Measurements from ENCODE around the gene ANO1. TPM values are rescaled to one million over a fixed set of nuclear protein-coding genes. Genes with fewer than 3 reads are reported as not detected.

Gene ANO1
- polyA plus RNA-seq, 1 of the 3 experiments (the other 2 are of a cell fraction) = not detected

GRCh38 chr11:70159627-70160570 is 81.8 kb downstream of the ANO1 start:
- Histone ChIP-seq H3F3A (replicated peaks; ENCODE audit: insufficient read depth) (no peaks in the 10 kb centered on the region), H3K27me3 (ENCODE audit: insufficient read depth) (no peaks in the 10 kb centered on the region), H3K79me2 (ENCODE audit: insufficient read depth) (no peaks in the 10 kb centered on the region), H3K4me3 (ENCODE audit: low read depth in 2 of 2, low read length in 1 of 2) (no peak overlapping the region), H3K27ac (ENCODE audit: low read depth in 2 of 2, low read length in 1 of 2) (no peak overlapping the region), H4K20me1 (ENCODE audit: insufficient read depth) (no peaks in the 10 kb centered on the region), H3K9me3 (no peaks in the 10 kb centered on the region), H3K9me2 (no peaks in the 10 kb centered on the region), H3K36me3 (replicated peaks in 1 of 2; ENCODE audit: control insufficient read depth in 1 of 2, insufficient read depth in 2 of 2, low read length in 1 of 2) (no peaks in the 10 kb centered on the region), H2AFZ (ENCODE audit: low read depth) (no peak overlapping the region), H3K9ac (no peak overlapping the region), H3K4me1 (ENCODE audit: control insufficient read depth in 1 of 2, insufficient read depth in 2 of 2, low read depth in 1 of 2, low read length in 1 of 2) (no peaks in the 10 kb centered on the region; a peak in 1 of 4 replicates), H3K4me2 (no peak overlapping the region)
- WGBS (ENCODE audit: low lambda C conversion rate) = 44% methylated on average over 13 of the region's 24 CpGs
- POLR2A ChIA-PET = no interaction called here
- CTCF ChIA-PET = no interaction called here
- DNase-seq = no peak
- TF ChIP-seq TEAD4 (IDR thresholded peaks at IDR 0.05; ENCODE audit: borderline replicate concordance, insufficient read depth) (no peak), USF2 (IDR thresholded peaks at IDR 0.05; ENCODE audit: borderline replicate concordance, low read depth, low read length) (no peak), REST (IDR thresholded peaks at IDR 0.05; ENCODE audit: low read depth, low read length) (no peak), NRF1 (IDR thresholded peaks at IDR 0.05; ENCODE audit: low read depth, low read length) (no peak), TAF1 (IDR thresholded peaks at IDR 0.05; ENCODE audit: borderline replicate concordance, low read depth, low read length) (no peak), EZH2phosphoT487 (IDR thresholded peaks at IDR 0.05; ENCODE audit: borderline replicate concordance, low read depth) (no peak), EP300 (IDR thresholded peaks at IDR 0.05; ENCODE audit: borderline replicate concordance in 1 of 2, low read depth in 1 of 2, low read length in 1 of 2) (no peak), USF1 (IDR thresholded peaks at IDR 0.05; ENCODE audit: borderline replicate concordance, low read depth) (no peak), MXI1 (IDR thresholded peaks at IDR 0.05; ENCODE audit: low read depth, low read length) (no peak), POLR2AphosphoS5 (IDR thresholded peaks at IDR 0.05; ENCODE audit: low read depth, low read length) (no peak), CHD2 (IDR thresholded peaks at IDR 0.05; ENCODE audit: low read length, partially characterized antibody) (no peak), CTCF (IDR thresholded peaks at IDR 0.05) (no peak), TCF12 (IDR thresholded peaks at IDR 0.05) (no peak), YY1 (IDR thresholded peaks at IDR 0.05; ENCODE audit: low read depth) (no peak), SIN3A (IDR thresholded peaks at IDR 0.05; ENCODE audit: borderline replicate concordance, low read depth, low read length) (no peak)
